GM19035 (cell line): ENCODE data around the gene PIEZO1.
A peak's percentile ranks its signal among the peaks of the same experiment; 100 is the strongest.
"Not testable (repeated sequence)": the region's sequence is repeated elsewhere in the genome, so short reads cannot be mapped to it uniquely, and the experiment has no call there.

Experiments used
- ATAC-seq: cut with Tn5 transposase; IDR thresholded peaks from one replicate; pipeline ENCODE4 v1.9.1; 2021; ENCODE audit not compliant: unreplicated experiment

Gene PIEZO1

GRCh38 chr16:88804552-88805339 lies 19.7 kb upstream of the PIEZO1 start:
- ATAC-seq = no peak

GRCh38 chr16:88804173-88804551 lies 19.1 kb upstream of the PIEZO1 start:
- ATAC-seq = no peak

- peak; percentile 57 for ATAC-seq
These were observed 18.4 kb upstream of the PIEZO1 start, which contains the start of gene CDT1 for GRCh38 chr16:88803264-88803987. TSS of gene CDT1 (plus strand) at chr16:88803789. CDS start at chr16:88803832, 43 bp downstream.

GRCh38 chr16:88800277-88800592 lies 15.2 kb upstream of the PIEZO1 start:
- no peak for ATAC-seq

GRCh38 chr16:88799569-88800276 lies 14.7 kb upstream of the PIEZO1 start:
- no peak for ATAC-seq

GRCh38 chr16:88798772-88799455 lies 13.9 kb upstream of the PIEZO1 start:
- no peak for ATAC-seq

- no peak for ATAC-seq
These were observed 13.1 kb upstream of the PIEZO1 start for GRCh38 chr16:88798073-88798472.

GRCh38 chr16:88796278-88796677 lies 11.3 kb upstream of the PIEZO1 start:
- no peak for ATAC-seq

GRCh38 chr16:88793251-88793954 lies 8.4 kb upstream of the PIEZO1 start:
- no peak for ATAC-seq

GRCh38 chr16:88792668-88793250 lies 7.7 kb upstream of the PIEZO1 start:
- no peak for ATAC-seq

GRCh38 chr16:88792078-88792550 lies 7.1 kb upstream of the PIEZO1 start:
- no peak for ATAC-seq

- no peak for ATAC-seq
These were observed 5.5 kb upstream of the PIEZO1 start for GRCh38 chr16:88790312-88791211.

- no peak for ATAC-seq
These were observed 4.6 kb upstream of the PIEZO1 start for GRCh38 chr16:88789594-88789993.

- not testable (repeated sequence) for ATAC-seq
These were observed 3.7 kb upstream of the PIEZO1 start for GRCh38 chr16:88788749-88789148.

- ATAC-seq = no peak
These were observed 2.7 kb upstream of the PIEZO1 start for GRCh38 chr16:88787579-88788314.

- no peak for ATAC-seq
These were observed 239 bp downstream of the PIEZO1 start for GRCh38 chr16:88784856-88785105.

GRCh38 chr16:88784074-88784855 lies 755 bp downstream of the PIEZO1 start:
- ATAC-seq = no peak
